OCI-LY7 (cell line): Measurements from ENCODE around the gene HS6ST3. TPM values are rescaled to one million over a fixed set of nuclear protein-coding genes. Genes with fewer than 3 reads are reported as not detected.

Source experiments
- BruUV-seq: library from RNA; stranded (reverse); fragments of 400-500 nt; replicated peaks from 2 replicates; lab custom pipeline; 2021; lab: Mats Ljungman, UMichigan
- CTCF ChIA-PET: fragments of 300-600 bp; sonication (Branson Sonifier 250); formaldehyde crosslinking; loops from one replicate; lab custom pipeline; 2022; ENCODE audit warnings: antibody characterized with exemption; ENCODE audit not compliant: unreplicated experiment; lab: Charles Lee
- POLR2A ChIA-PET: fragments of 300-600 bp; sonication (Branson Sonifier 250); formaldehyde crosslinking; loops from one replicate; lab custom pipeline; 2022; ENCODE audit warnings: antibody characterized with exemption; lab: Charles Lee
- DNase-seq: peaks from one replicate; pipeline ENCODE4 v3.0.0-alpha.2; 2015; ENCODE audit warnings: low spot score
- H2AFZ ChIP-seq: fragments of 200-600 bp; sonication (generic), shearing (Covaris generic); 2 replicates; pipeline ENCODE4 v1.6.1; 2014; ENCODE audit warnings: mild to moderate bottlenecking, antibody characterized with exemption, low read length, moderate library complexity
- H3K27ac ChIP-seq: fragments of 200-600 bp; sonication (generic); 2 replicates; pipeline ENCODE4 v1.5.1; 2014; ENCODE audit warnings: mixed run types, low read depth, mild to moderate bottlenecking, moderate library complexity, low read length, inconsistent platforms; ENCODE audit not compliant: poor library complexity, severe bottlenecking
- H3K36me3 ChIP-seq: fragments of 200-600 bp; sonication (generic); 2 replicates; pipeline ENCODE4 v1.6.1; 2014; ENCODE audit warnings: mild to moderate bottlenecking, antibody characterized with exemption, low read length, moderate library complexity, mixed read lengths; ENCODE audit not compliant: insufficient read depth
- H3K4me1 ChIP-seq: fragments of 200-600 bp; sonication (generic); 2 replicates; pipeline ENCODE4 v1.5.1; 2014; ENCODE audit warnings: mild to moderate bottlenecking, low read length; ENCODE audit not compliant: insufficient read depth, poor library complexity, severe bottlenecking
- H3K4me2 ChIP-seq: fragments of 200-600 bp; sonication (generic); 2 replicates; pipeline ENCODE4 v1.6.1; 2014; ENCODE audit warnings: mild to moderate bottlenecking, low read length
- H3K4me3 ChIP-seq: fragments of 200-600 bp; sonication (generic); 2 replicates; pipeline ENCODE4 v1.5.1; 2014; ENCODE audit warnings: mild to moderate bottlenecking, low read depth, low read length; ENCODE audit not compliant: poor library complexity, severe bottlenecking
- H3K79me2 ChIP-seq: fragments of 200-600 bp; sonication (generic); 2 replicates; pipeline ENCODE4 v1.6.1; 2016; ENCODE audit warnings: low read depth, mild to moderate bottlenecking, low read length, moderate library complexity, mixed read lengths; ENCODE audit not compliant: insufficient read depth
- H3K9me2 ChIP-seq: fragments of 200-600 bp; sonication (generic); 2 replicates; pipeline ENCODE4 v1.6.1; 2016; ENCODE audit warnings: mild to moderate bottlenecking, low read length, mixed read lengths; ENCODE audit not compliant: insufficient read depth
- H3K9me3 ChIP-seq: fragments of 200-600 bp; sonication (generic); 2 replicates; pipeline ENCODE4 v1.6.1; 2014; ENCODE audit warnings: mild to moderate bottlenecking, mixed run types, low read length, mixed read lengths
- H4K20me1 ChIP-seq: fragments of 200-600 bp; sonication (generic); 2 replicates; pipeline ENCODE4 v1.6.1; 2014; ENCODE audit warnings: mild to moderate bottlenecking, antibody characterized with exemption, low read length, moderate library complexity, mixed read lengths; ENCODE audit not compliant: insufficient read depth
- CTCF ChIP-seq: fragments of 200-600 bp; sonication (generic); conservative IDR thresholded peaks from 2 replicates; pipeline ENCODE4 v1.5.1; 2014; ENCODE audit warnings: mild to moderate bottlenecking, antibody characterized with exemption, low read length, moderate library complexity, mixed read lengths
- EZH2phosphoT487 ChIP-seq: fragments of 200-600 bp; sonication (generic); IDR thresholded peaks from 2 replicates; pipeline ENCODE4 v1.6.1; 2018; ENCODE audit warnings: low read depth, borderline replicate concordance, mild to moderate bottlenecking, mixed run types, antibody characterized with exemption, low read length, moderate library complexity, mixed read lengths
- intact Hi-C: fragments of 100-400 bp; cut with micrococcal nuclease; formaldehyde crosslinking; loops from one replicate; pipeline ENCODE4 v1.10.0; 2022; ENCODE audit not compliant: unreplicated experiment
- total RNA-seq, 2 experiments: library from RNA; depleted of rRNA in 1 of 2; stranded (reverse); fragments of >200 nt in 1 of 2; shearing (Covaris generic) in 1 of 2; gene quantifications; 2 replicates each; pipeline ENCODE4 v1.2.3, GENCODE V29; 2014 to 2022

The HS6ST3 gene
- total RNA-seq, 2 experiments from 2014 or later, result not detected

DNA sequence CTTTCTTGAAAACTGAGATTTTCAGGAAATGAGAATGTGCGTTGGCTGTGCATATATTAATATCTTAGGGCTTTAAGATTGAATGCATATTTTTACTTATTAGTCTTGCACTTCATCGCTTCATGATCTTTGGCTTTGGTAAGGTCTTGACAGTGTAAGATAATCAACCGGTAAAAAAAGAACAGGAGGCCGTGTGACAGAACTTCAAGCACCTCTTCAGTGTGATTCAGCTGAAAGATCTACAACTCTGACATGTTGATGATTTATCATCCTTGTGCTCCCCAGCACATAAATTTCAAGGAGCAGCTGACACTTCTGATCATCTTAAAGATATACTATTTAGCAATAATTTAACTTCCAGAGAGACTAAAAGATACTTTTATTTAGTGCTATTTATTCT is 195.1 kb downstream of the HS6ST3 start:
- no peak for DNase-seq
- no peak overlapping the region for H3K27ac ChIP-seq
- no peaks in the 10 kb centered on the region for H3K79me2 ChIP-seq
- intact Hi-C loops, result no loop called here
- H3K4me3 ChIP-seq, result no peak overlapping the region
- H4K20me1 ChIP-seq, result no peaks in the 10 kb centered on the region
- H3K36me3 ChIP-seq, result no peaks in the 10 kb centered on the region
- H3K9me3 ChIP-seq, result no peaks in the 10 kb centered on the region
- TF ChIP-seq CTCF, result no peak
- TF ChIP-seq EZH2phosphoT487, result no peak
- BruUV-seq, result no TSS peak
- H3K9me2 ChIP-seq, result no peaks in the 10 kb centered on the region
- H2AFZ ChIP-seq, result no peak overlapping the region
- POLR2A ChIA-PET, result no interaction called here
- H3K4me1 ChIP-seq, result no peaks in the 10 kb centered on the region
- CTCF ChIA-PET, result no interaction called here
- no peak overlapping the region for H3K4me2 ChIP-seq

- Histone ChIP-seq H3K4me3 (no peak overlapping the region), H3K9me2 (no peaks in the 10 kb centered on the region), H3K27ac (no peak overlapping the region), H3K9me3 (no peaks in the 10 kb centered on the region), H3K4me2 (no peak overlapping the region), H3K79me2 (no peaks in the 10 kb centered on the region), H3K4me1 (no peaks in the 10 kb centered on the region), H3K36me3 (no peaks in the 10 kb centered on the region), H4K20me1 (no peaks in the 10 kb centered on the region), H2AFZ (no peak overlapping the region)
- ChIA-PET CTCF (no interaction called here), POLR2A (no interaction called here)
- no TSS peak for BruUV-seq
- DNase-seq, result no peak
- TF ChIP-seq CTCF (no peak), EZH2phosphoT487 (no peak)
- intact Hi-C loops, result no loop called here
Observed at GRCh38 chr13:96285729-96286128, 195.8 kb downstream of the HS6ST3 start.

DNA sequence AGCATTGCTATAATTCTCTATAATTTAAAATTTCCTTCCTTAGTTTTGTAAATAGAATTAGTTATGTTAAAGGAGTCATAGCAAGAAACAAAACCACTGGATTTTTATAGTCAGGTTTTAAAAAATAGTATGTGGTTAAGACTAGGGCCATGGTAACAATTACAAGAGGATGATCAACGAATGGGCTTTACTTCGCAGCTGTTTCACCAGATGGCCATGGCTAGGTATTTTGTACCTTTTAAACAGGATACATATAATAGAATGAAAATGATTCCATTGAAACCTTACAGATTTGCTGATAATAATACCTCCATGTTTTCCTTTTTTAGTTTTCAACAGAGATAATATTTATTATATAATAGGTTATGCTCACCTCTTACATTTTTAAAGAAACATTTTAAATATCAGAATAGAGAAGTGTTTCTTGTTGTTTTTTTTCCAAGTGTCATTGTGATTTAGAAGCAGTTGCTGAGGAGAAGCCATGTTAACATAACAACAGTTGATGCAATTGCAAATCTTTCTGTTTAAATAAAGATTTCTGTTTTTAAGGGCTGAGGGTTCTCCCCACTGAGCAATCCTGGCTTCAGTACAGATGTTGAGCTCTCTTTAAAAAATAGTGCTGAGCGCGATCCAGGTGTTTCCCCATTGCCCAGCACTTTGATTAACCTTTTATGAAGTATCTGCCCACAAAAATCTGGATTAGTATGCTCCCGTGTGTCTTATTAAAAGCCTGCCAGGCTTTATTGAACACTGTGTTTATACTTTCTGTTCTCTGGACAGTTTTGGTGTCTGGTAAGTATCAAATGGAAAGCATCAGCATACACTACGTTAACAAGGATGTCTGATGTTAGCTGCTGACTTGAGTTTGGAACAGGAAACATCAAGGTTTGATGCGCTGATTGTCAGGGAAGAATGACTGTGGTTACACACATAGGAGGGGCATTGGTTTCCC is 205.3 kb downstream of the HS6ST3 start:
- no peak for DNase-seq
- H3K9me3 ChIP-seq, result no peaks in the 10 kb centered on the region
- no peaks in the 10 kb centered on the region for H4K20me1 ChIP-seq
- POLR2A ChIA-PET, result no interaction called here
- CTCF ChIA-PET, result no interaction called here
- no peaks in the 10 kb centered on the region for H3K36me3 ChIP-seq
- no peak overlapping the region for H3K4me3 ChIP-seq
- no peak overlapping the region for H3K27ac ChIP-seq
- H3K79me2 ChIP-seq, result no peaks in the 10 kb centered on the region
- H3K4me1 ChIP-seq, result no peaks in the 10 kb centered on the region
- no peaks in the 10 kb centered on the region for H3K9me2 ChIP-seq
- intact Hi-C loops, result no loop called here
- no TSS peak for BruUV-seq
- H2AFZ ChIP-seq, result no peak overlapping the region
- TF ChIP-seq CTCF (no peak), EZH2phosphoT487 (no peak)
- H3K4me2 ChIP-seq, result no peak overlapping the region
